GM19025 (cell line): ENCODE measurements around the gene CWC27.
A peak's percentile ranks its signal among the peaks of the same experiment; 100 is the strongest.

Source experiments
- ATAC-seq: cut with Tn5 transposase; IDR thresholded peaks from one replicate; pipeline ENCODE4 v1.9.1; 2021; ENCODE audit warnings: mild to moderate bottlenecking, low read depth, moderate library complexity; ENCODE audit not compliant: unreplicated experiment

The CWC27 gene, protein sequence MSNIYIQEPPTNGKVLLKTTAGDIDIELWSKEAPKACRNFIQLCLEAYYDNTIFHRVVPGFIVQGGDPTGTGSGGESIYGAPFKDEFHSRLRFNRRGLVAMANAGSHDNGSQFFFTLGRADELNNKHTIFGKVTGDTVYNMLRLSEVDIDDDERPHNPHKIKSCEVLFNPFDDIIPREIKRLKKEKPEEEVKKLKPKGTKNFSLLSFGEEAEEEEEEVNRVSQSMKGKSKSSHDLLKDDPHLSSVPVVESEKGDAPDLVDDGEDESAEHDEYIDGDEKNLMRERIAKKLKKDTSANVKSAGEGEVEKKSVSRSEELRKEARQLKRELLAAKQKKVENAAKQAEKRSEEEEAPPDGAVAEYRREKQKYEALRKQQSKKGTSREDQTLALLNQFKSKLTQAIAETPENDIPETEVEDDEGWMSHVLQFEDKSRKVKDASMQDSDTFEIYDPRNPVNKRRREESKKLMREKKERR

DNA sequence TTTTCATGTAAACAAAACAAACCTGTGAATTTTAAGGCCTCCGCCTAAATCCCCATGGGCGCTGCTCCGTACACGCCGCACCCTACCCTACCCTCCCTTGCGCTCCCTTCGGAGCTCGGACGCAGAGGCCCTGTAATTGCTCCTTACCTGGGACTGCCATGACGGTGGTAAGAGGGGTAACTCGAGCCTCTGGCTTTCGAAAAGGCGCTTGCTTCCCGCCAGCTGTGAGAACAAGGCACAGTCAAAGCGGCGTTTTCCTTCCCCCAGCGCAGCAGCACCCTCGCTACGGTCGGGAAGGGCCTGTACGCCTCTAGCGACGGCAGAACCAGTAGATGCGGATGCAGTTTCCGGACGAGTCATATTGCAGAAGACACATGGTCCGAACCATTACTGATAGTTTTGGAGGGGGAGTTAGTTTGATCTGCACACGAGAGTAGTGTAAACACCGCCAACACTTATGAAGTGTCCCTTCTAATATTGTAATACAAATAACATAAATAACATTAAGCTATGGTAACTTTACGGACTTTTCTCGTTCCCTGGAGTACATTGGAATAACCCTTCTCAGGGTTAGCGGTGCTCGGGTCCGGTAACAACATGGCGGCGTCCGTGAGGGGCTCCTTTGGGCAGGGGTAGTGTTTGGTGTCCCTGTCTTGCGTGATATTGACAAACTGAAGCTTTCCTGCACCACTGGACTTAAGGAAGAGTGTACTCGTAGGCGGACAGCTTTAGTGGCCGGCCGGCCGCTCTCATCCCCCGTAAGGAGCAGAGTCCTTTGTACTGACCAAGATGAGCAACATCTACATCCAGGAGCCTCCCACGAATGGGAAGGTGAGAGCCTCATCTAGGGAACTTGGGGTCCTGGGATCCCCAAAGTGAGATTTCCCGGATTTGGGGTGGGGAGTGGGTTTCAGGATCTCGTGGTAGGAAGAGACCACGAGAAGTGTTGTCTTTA is at the start of gene CWC27, which contains the start of gene SREK1IP1:
CWC27 (plus strand) TSS at position 573 of the 955 bp plus-strand sequence; CDS start at position 790, 217 bp downstream.
SREK1IP1 (minus strand) TSS at position 334 of the 955 bp plus-strand sequence; CDS start at position 160, 174 bp downstream.
- peak; percentile 98 for ATAC-seq

DNA sequence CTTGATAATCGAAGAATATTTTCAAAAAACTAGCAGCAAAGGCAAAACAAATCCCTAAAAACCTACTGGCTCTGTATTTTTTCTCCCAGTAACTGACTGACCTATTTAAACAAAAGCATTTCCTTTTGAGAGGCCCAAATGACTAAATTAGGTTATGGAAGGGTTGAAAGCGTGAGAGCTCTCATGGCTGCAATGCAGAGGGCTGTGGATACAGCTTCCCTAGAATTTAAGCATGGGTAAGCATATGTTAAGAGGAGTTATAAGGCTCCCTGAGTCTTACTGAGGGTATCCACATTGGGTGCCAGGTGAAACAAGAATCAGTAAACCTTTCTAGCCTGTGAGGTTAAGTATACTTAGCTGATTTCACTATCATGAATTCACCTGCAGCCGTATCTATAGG is 46.1 kb upstream of the CWC27 start:
- no peak for ATAC-seq

DNA sequence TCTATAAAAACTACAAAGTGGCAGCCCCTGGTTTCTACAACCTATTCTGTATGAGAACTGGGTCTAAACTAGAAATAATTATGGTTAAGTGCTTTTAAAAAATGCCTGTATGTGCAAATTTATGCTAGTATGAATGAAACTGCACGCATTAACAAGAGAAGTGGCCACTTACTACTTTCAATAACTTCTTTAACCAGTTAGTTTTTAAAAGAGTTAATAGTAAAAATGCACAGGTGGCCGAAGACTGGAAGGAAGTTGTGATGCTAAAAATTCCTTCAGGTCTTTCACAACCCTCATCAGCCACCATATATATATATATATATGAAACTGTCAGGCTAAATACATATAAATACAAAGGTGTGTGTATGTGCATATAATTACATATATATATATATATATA is 41.6 kb upstream of the CWC27 start:
- no peak for ATAC-seq

DNA sequence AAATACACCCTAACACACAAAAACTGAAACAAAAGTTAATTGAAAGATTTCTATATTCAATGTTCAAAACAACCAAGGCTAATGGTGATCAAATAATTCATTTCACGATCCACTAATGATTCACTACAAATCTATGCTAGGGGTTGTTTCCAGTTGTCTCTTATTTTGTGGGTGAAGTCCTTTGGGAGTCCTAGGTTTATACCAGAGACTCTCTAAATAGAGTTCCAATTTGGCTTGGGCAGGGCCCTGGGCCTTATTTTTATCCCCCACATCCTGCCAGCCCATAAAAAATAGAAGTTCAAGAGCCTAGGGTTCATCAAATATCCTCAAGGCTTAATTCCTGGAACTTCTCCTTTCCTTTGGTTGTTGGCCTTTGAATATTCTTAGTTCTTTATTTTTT is 26.3 kb upstream of the CWC27 start:
- ATAC-seq = no peak

DNA sequence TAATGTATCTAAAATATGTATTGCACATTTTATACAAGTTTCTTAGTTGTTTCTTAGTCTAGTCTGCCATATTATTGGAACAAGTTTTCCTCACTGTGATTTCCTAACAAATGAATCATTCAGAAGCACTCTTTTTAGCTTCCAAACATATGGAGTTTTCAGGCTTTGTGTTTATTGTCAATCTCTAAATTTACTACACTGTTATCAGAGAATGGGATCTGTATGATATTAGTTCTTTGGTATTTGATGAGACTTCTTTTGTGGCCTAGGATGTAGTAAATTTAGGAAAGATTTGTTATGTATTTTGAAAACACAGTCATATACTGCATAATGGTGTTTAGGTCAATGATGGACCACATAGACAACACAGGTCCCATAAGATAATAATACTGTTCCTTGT is 25.9 kb upstream of the CWC27 start:
- ATAC-seq = no peak

DNA sequence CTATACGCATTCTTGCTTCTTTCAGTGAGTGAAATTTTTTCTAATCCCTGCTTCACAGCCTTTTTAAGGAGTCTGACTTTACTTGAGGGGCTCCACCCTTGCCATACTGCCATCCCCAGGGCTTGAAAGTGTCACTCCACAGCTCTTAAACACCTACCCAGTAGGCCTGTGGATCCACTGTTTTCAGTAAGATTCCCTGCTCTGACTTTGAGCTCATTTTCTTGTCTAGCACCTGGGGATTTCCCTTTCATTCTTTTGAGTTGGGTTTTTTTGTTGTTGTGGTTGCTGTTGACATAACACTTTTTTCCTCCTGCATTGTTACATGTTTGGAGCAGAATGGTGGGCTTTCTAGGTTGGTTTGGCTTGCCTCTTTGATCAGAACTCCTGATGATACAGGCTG is 23.8 kb upstream of the CWC27 start:
- ATAC-seq = no peak

DNA sequence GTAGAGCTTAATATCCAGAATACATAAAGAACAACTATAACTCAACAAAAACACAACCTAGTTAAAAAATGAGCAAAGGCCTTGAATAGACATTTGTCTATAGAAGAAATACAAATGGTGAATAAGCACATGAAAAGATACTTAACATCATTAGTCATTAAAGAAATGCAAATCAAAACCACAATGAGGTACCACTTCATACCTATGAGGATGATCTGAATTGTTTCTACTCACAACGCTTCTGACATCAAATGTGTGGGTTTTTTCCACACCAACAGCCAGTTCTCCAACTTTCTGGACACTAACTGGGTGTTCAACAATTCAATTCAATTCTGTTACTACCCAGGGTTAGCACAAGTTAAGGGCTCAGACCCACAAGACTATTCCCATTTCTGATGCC is 22.3 kb upstream of the CWC27 start:
- ATAC-seq = no peak

DNA sequence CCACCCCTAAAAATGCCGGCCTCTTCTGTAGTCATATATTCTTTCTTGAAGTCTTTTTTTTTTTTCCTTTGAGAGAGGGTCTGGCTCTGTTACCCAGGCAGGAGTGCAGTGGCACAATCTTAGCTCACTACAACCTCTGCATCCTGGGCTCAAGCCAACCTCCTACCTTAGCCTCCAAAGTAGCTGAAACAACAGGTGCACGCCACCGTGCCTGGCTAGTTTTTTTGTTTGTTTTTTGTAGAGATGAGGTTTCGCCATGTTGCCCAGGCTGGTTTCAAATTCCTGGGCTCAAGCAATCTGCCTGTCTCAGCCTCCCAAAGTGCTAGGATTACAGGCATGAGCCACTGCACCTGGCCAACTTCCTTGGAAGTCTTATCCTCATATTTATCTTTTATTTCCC is 19.3 kb upstream of the CWC27 start:
- ATAC-seq = no peak

DNA sequence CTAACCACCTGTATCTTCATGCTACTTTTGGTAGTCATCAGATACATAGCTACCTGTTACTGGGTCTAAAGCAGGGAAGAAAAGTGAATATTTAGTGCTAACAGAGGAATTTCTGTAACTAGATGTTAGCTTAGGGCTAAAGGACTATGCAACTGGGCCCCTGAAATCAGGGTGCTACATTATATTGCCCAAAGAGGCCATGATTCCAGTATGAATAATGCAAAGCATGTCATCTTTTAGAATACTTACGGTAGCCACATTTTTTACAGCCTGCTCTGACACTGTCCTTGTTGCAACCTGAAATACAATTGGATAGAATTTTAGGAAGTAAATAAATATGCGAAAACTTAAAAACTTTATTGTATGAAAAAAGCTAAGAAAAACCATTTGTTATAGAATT is 14.7 kb upstream of the CWC27 start:
- no peak for ATAC-seq

DNA sequence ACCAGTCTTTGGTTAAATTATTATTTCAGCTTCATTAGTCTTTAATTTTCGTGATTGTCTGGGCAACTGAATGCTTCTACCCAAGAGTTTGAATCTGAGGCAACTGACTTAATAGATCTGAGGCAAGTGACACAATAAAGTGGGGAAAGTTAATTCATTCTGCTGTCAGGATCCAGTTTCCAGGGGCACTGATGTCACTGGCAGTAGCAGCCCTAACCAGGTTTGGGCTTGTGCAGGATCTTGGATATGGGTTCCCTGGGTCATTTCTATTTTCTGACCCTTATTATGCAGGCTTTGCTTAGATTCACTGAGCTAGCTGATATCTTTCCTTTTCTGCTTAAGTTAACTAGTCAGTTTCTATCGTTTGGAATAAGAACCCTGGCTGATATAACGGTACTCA is 9.8 kb upstream of the CWC27 start:
- ATAC-seq = no peak

DNA sequence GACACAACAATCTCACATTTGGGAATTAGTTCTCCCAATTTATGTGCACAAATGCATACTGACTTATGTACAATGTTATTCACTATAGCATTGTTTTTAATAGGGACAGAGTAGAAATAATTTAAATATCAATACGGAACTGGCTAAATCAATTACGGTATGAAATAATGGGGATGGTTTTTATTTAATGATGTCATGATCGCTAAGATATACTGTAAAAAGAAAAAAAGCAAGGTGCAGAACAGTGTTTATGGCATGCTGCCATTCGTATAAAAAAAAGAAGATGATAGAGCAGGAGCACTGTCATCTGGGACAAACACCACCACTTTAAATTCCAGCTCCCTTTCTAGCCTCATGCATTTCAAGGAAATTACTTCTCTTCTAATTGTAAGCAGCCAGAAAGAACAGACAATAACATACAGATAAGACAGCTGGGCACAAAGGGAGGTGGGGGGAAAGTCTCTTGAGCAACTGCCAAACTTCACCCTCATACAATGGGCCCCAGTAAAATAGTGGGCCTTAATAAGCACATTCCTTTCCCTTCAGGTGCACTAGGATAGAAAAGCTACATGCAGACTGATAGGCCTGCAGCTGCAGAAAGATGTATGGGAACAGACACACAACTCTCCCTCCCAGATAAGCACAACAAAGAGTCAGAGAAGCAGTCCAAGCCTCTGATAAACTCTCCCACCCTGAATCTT is 8.6 kb upstream of the CWC27 start:
- no peak for ATAC-seq

DNA sequence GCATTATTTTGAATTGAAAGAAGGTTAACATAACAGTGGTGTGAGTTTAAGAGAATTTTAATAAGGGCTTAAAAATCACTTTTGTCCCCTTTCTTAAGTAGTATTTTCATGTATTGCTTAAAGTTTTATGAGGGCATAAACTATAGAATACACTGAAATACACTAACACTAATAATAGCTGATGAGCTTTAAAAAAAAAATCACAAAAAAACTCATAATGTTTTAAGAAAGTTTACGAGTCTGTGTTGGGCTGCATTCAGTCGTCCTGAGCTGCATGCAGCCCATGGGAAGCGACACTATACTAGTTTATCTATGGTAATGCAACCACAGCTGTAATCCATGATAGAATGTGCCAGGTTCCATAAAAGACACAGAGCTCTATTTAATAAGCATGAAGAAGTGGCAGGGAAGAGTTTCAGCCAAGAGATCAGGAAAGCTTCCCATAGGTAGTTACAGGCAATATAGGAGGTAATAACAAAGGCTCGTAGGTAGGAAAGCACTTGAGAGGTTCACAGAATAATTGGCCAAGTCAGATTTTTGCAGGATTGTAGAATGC is 4.7 kb upstream of the CWC27 start:
- ATAC-seq = no peak

DNA sequence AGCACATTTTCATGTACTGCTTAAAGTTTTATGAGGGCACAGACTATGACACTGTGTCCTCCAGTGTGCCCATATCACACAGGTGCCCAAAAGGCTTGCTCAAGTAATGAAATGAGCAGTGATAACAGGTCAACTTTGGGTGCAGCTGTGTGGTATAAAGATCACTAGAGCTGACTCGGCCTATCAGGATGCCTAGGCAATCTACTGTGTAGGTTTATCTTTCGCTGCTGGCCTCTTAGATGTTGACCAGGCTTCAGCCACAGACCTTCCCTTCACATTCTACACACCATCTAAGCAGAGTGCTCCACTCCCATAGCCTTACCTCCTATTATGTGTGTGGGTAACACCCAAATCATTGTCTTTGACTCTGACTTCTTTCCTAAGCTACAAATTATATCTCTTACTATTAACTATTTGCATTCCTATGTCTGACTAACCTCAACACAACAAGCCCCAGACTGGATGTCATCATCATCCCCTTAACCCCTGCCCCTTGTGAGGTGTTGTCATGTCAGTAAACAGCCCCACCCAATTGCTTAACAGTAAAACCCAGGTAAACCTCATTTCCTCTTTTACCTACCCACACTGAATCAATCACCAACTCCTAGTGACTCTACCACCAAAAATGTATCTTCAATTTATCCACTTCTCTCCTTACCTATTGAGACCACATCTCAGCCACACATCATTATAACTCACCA is 2.8 kb upstream of the CWC27 start:
- ATAC-seq = no peak

DNA sequence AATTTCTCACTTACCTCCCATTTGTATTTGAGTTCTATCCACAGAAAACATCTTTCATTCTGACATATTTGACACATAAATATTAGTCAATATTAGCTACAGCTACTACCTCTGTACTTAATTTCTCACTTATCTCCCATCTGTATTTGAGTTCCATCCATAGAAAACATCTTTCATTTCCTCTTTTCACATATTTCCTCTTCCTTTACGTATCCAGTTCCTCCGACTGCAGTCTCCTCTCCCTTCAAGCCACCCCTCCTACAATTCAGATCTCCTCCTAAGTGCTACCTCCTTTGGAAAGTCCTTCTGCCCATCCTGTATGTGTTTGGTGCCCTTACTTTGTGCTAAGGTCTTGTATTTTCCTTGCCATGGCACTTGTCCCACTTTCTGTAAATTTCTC is 1.8 kb upstream of the CWC27 start:
- no peak for ATAC-seq

DNA sequence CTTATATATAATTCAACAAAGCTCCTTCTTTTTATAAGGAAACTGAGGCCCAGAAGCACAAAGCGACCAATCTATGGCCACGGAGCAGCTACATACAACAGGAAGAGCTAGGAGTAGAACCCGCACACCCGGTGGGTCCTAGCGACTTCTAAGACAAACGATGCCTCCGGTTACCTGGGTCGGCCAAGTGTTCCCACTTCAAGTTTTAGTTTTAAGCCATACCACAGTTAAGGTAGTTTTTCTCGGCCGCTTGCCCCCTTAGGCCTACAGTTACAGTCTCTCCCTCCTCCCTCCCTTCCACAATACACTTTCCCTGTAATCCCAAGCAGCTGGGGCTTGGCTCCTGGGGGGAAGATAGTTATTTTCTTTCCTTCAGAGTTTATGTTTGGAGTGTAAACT is 772 bp upstream of the CWC27 start:
- ATAC-seq = peak; percentile 1

DNA sequence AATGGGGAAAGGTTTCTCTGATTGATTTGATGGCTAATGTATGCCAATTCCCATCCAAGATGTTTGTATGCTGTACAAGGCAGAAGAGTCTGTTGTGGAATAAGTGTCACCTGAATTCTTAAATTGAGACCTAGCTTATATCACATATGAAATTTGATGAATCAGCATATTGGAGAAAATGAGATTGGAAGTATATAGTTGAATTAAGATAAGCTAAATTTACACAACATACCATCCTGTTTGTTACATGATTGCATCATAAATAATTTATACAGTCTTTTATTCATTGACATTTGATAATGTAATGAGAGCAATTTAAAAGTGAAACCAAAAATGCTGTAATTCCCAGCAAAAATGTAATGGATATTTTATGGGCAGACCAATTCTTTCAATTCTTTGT is 1.1 kb downstream of the CWC27 start:
- no peak for ATAC-seq

DNA sequence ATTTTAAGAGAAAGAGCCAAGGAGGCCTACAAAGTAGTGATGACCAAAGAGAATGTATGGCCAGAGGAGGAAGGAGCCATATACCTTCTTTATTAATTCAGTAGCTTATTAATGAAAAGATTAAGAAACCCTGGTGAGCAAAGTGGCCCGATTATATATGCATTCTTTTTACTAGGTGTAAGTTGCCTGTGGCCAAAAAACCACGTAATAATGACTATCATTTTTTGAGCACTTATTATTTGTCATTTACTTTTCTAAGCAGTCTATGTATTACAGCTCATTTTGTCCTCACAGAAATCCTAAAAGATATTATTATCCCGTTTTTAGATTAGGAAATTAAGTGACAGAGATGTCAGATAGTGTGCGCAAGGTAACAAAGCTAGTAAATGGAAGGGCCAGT is 3.0 kb downstream of the CWC27 start:
- ATAC-seq = no peak

DNA sequence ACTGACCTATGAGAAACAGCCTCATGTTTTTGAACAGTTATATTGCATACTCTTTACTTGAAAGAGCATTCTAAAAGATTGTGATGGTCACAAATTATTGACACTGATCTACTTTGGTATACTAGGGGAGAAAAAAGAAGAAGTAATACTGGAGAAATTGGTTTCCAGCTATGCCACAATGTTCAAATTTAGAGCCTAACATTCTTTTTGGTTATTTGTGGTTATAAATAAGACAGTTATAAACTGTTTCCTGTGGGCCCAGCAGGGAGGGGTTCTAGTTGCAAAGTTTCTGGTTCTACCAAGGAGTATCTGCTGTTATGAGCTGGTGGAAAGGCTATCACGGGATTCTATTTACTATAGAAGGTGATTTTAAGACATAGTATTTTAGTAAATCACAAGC is 4.8 kb downstream of the CWC27 start:
- ATAC-seq = no peak

DNA sequence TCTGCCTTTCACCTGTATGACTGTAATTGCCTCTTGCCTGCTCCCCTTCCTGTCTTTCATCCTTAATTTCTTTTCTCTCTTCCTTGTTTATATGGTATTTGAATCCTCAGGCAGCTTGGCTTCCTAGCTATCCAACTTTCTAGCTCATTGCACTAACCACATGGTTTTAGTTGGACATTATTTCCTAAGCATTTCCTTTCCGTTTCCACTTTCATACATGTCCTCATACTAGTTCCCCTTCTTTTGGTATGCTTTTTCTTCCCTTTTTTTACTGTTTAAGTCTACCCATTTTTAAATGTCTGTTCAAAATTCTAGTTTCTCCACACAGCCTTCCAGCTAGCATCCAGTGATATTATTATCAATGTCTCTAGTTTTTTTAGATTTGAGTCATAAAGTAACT is 6.6 kb downstream of the CWC27 start:
- ATAC-seq = no peak
